ENCODE measurements around the gene TMTC2.

- TF ChIP-seq CTCF (IDR thresholded peaks at IDR 0.05) = no peak
- no peak for TF ChIP-seq EZH2 (IDR thresholded peaks at IDR 0.05; ENCODE audit: borderline replicate concordance, insufficient read depth, low read depth, low read length, poor library complexity, severe bottlenecking)
These were observed 256.3 kb downstream of the TMTC2 start for GRCh38 chr12:82942991-82943401.

All from B cell (primary cell).